Fibroblast of skin of left biceps (primary cell): ENCODE data around the gene CACNG6.
"Not testable (repeated sequence)": the region's sequence is repeated elsewhere in the genome, so short reads cannot be mapped to it uniquely, and the experiment has no call there.

ENCODE experiments used
- DNase-seq, 2 experiments: peaks; one replicate each; pipeline ENCODE4 v3.0.0-alpha.2; 2013; ENCODE audit warnings: low read depth in 2 of 2

Gene CACNG6

GRCh38 chr19:54001496-54001895 is 10.1 kb downstream of the CACNG6 start:
- DNase-seq = no peak

GRCh38 chr19:54002495-54003315 is 11.3 kb downstream of the CACNG6 start:
- no peak for DNase-seq

- no peak for DNase-seq
These were observed 18.0 kb downstream of the CACNG6 start for GRCh38 chr19:54009440-54009839.

- no peak for DNase-seq
These were observed 19.0 kb downstream of the CACNG6 start for GRCh38 chr19:54010474-54010873.

- no peak for DNase-seq
These were observed 20.2 kb downstream of the CACNG6 start for GRCh38 chr19:54011507-54012211.

GRCh38 chr19:54013866-54014265 is 22.4 kb downstream of the CACNG6 start:
- no peak for DNase-seq

- no peak for DNase-seq
These were observed 23.6 kb downstream of the CACNG6 start for GRCh38 chr19:54014920-54015560.

GRCh38 chr19:54017261-54017660 is 25.8 kb downstream of the CACNG6 start:
- no peak for DNase-seq

GRCh38 chr19:54021363-54021762 is 29.9 kb downstream of the CACNG6 start:
- no peak for DNase-seq

- DNase-seq = no peak
These were observed 30.5 kb downstream of the CACNG6 start for GRCh38 chr19:54021932-54022331.

- no peak for DNase-seq
These were observed 31.8 kb downstream of the CACNG6 start for GRCh38 chr19:54023191-54023590.

- DNase-seq = no peak
These were observed 33.2 kb downstream of the CACNG6 start for GRCh38 chr19:54024660-54025059.

- DNase-seq = no peak
These were observed 35.2 kb downstream of the CACNG6 start for GRCh38 chr19:54026656-54027055.

- no peak for DNase-seq
These were observed 37.9 kb downstream of the CACNG6 start for GRCh38 chr19:54029301-54029700.

- DNase-seq = no peak
These were observed 38.6 kb downstream of the CACNG6 start for GRCh38 chr19:54029930-54030490.

- no peak for DNase-seq
These were observed 39.6 kb downstream of the CACNG6 start for GRCh38 chr19:54030895-54031586.

- DNase-seq = peak; percentile 78 to 80
These were observed 44.1 kb downstream of the CACNG6 start for GRCh38 chr19:54035215-54036178.

GRCh38 chr19:54036542-54036941 is 45.1 kb downstream of the CACNG6 start:
- DNase-seq = not testable (repeated sequence)

GRCh38 chr19:54040003-54040402 is 48.6 kb downstream of the CACNG6 start:
- DNase-seq = no peak

- DNase-seq = no peak
These were observed 50.7 kb downstream of the CACNG6 start for GRCh38 chr19:54041969-54042606.
